ENCODE measurements around the gene DDX20.

The DDX20 gene

DNA sequence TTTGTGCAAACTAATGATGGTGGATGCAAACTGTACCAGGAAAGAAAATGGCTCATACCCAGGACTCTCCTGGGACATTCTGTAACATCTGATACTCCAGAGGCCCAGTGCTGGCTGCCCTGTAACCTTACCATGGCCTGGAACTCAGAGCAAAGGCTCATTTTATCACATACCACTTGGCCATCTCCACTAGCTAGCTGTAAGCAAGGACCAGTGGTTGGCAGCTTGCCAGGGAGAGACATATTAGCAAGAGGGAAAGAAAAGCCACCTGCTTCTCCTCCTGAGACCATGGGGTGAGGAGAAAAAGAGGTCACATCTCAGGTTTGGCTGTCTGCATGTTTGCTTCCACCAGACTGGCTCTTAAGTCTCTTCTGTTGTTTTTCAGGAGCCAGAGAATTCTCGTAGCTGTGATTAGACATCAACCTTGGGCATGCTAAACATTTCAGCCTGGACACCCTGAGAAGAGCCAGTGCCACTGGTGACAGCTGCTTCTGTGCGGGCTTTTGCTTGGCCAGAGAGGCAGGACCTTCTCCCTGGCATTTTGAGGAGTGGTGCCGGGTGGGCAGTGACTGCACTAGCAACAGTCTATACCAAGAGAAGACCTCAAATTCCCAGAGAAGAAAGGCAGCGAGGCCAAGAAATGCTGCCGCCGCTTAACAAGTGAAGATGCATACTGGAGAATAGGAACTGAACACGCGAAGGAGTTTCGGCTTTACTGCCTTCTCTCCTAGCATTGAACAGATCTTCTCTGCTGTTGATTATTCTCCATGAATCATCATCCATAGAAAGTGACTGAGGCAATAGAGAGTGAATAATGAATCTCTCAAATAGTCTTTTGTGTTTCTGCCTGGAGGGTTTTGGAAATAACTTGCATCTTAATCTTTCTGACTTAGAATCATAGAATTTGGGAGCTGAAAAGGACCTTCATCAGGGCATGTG is 9.8 kb upstream of the DDX20 start:
- no peak for TF ChIP-seq SIN3A (IDR thresholded peaks at IDR 0.05; ENCODE audit: borderline replicate concordance, insufficient read depth, low read length)
- no peak for TF ChIP-seq FOXP2 (optimal IDR thresholded peaks at IDR 0.05; ENCODE audit: borderline replicate concordance, extremely low read depth, extremely low read length, insufficient read depth)
- TF ChIP-seq REST (IDR thresholded peaks at IDR 0.05; ENCODE audit: insufficient read depth in 1 of 2, low read depth in 2 of 2, low read length in 2 of 2), result no peak
- TF ChIP-seq TAF1 (IDR thresholded peaks at IDR 0.05; ENCODE audit: borderline replicate concordance, insufficient read depth, low read length), result no peak
- TF ChIP-seq POLR2AphosphoS5 (IDR thresholded peaks at IDR 0.05; ENCODE audit: low read depth, low read length), result no peak

DNA sequence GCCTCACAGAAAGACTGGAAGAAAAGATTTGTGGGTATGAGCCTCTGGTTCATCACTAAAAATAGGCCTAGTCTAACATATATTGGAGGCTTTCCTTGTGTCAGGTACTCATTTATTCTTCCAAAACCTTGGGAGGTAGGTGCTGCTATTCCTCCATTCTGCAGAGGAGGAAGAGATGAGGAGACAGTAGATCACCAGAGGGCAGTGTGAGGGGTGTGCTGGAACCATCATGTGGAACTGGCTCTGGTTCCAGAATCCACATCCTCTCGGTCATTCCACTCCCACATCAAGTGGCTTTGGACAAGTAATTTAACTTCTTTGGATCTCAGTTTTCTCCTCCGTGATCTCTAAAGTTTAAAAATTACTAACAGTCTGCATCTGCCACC is 9.1 kb upstream of the DDX20 start:
- no peak for TF ChIP-seq SIN3A (IDR thresholded peaks at IDR 0.05; ENCODE audit: borderline replicate concordance, insufficient read depth, low read length)
- TF ChIP-seq TAF1 (IDR thresholded peaks at IDR 0.05; ENCODE audit: borderline replicate concordance, insufficient read depth, low read length), result no peak
- TF ChIP-seq FOXP2 (optimal IDR thresholded peaks at IDR 0.05; ENCODE audit: borderline replicate concordance, extremely low read depth, extremely low read length, insufficient read depth), result no peak
- no peak for TF ChIP-seq POLR2AphosphoS5 (IDR thresholded peaks at IDR 0.05; ENCODE audit: low read depth, low read length)
- no peak for TF ChIP-seq REST (IDR thresholded peaks at IDR 0.05; ENCODE audit: insufficient read depth in 1 of 2, low read depth in 2 of 2, low read length in 2 of 2)

GRCh38 chr1:111747282-111747734 is 8.4 kb upstream of the DDX20 start:
- TF ChIP-seq SIN3A (IDR thresholded peaks at IDR 0.05; ENCODE audit: borderline replicate concordance, insufficient read depth, low read length) (no peak), POLR2AphosphoS5 (IDR thresholded peaks at IDR 0.05; ENCODE audit: low read depth, low read length) (no peak), FOXP2 (optimal IDR thresholded peaks at IDR 0.05; ENCODE audit: borderline replicate concordance, extremely low read depth, extremely low read length, insufficient read depth) (no peak), REST (IDR thresholded peaks at IDR 0.05; ENCODE audit: insufficient read depth in 1 of 2, low read depth in 2 of 2, low read length in 2 of 2) (no peak), TAF1 (IDR thresholded peaks at IDR 0.05; ENCODE audit: borderline replicate concordance, insufficient read depth, low read length) (no peak)

DNA sequence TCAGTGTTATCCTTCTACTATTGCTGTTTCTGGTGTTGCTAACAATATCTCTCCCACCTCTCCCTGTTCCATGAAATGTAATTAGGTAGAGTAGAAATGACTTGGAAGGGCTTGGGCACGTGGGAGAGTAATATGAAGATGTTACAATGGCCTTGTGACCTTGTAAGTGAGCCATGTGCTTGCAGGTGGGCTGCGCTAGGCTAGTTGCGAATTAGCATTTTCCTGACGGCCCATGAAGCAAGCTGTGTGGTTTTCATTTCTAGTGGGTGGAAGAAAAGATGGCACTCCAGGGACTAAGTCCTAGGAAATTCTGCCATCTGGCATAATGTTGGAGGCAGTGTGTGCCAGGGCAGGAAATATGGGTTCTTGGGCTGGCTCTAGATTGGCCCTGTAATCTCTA is 7.8 kb upstream of the DDX20 start:
- TF ChIP-seq REST (IDR thresholded peaks at IDR 0.05; ENCODE audit: insufficient read depth in 1 of 2, low read depth in 2 of 2, low read length in 2 of 2) (no peak), POLR2AphosphoS5 (IDR thresholded peaks at IDR 0.05; ENCODE audit: low read depth, low read length) (no peak), SIN3A (IDR thresholded peaks at IDR 0.05; ENCODE audit: borderline replicate concordance, insufficient read depth, low read length) (no peak), FOXP2 (optimal IDR thresholded peaks at IDR 0.05; ENCODE audit: borderline replicate concordance, extremely low read depth, extremely low read length, insufficient read depth) (no peak), TAF1 (IDR thresholded peaks at IDR 0.05; ENCODE audit: borderline replicate concordance, insufficient read depth, low read length) (no peak)
